Measurements from ENCODE around the gene TAS2R39. TPM values are rescaled to one million over a fixed set of nuclear protein-coding genes. Genes with fewer than 3 reads are reported as not detected.
"Not testable (repeated sequence)": the region's sequence is repeated elsewhere in the genome, so short reads cannot be mapped to it uniquely, and the experiment has no call there.

Gene TAS2R39
- total RNA-seq (2014; rRNA removed; shearing (Covaris generic)) = not detected in 2 replicates

GRCh38 chr7:143183024-143183423 is at the start of gene TAS2R39:
TAS2R39 (plus strand) TSS chr7:143183419; CDS start chr7:143183419, 0 bp downstream.
- DNase-seq (ENCODE audit: low spot score) = no peak
- in situ Hi-C loops (cut with HindIII; ENCODE audit: low sequenced_read_pairs) = no loop called here

- DNase-seq (ENCODE audit: low spot score) = no peak
- in situ Hi-C loops (cut with HindIII; ENCODE audit: low sequenced_read_pairs) = no loop called here
Observed at GRCh38 chr7:143147070-143147469, 36.1 kb upstream of the TAS2R39 start.

- no peak for DNase-seq (ENCODE audit: low spot score)
- in situ Hi-C loops (cut with HindIII; ENCODE audit: low sequenced_read_pairs) = no loop called here
Observed at GRCh38 chr7:143148050-143148449, 35.2 kb upstream of the TAS2R39 start.

GRCh38 chr7:143148651-143149050 is 34.6 kb upstream of the TAS2R39 start:
- DNase-seq (ENCODE audit: low spot score) = no peak
- in situ Hi-C loops (cut with HindIII; ENCODE audit: low sequenced_read_pairs) = no loop called here

- DNase-seq (ENCODE audit: low spot score); in situ Hi-C loops (cut with HindIII; ENCODE audit: low sequenced_read_pairs): not testable (repeated sequence)
Observed at GRCh38 chr7:143150696-143151095, 32.5 kb upstream of the TAS2R39 start.

GRCh38 chr7:143158617-143159016 is 24.6 kb upstream of the TAS2R39 start:
- in situ Hi-C loops (cut with HindIII; ENCODE audit: low sequenced_read_pairs); DNase-seq (ENCODE audit: low spot score): not testable (repeated sequence)

- DNase-seq (ENCODE audit: low spot score) = no peak
- in situ Hi-C loops (cut with HindIII; ENCODE audit: low sequenced_read_pairs) = no loop called here
Observed at GRCh38 chr7:143171697-143172096, 11.5 kb upstream of the TAS2R39 start.

- no peak for DNase-seq (ENCODE audit: low spot score)
- in situ Hi-C loops (cut with HindIII; ENCODE audit: low sequenced_read_pairs) = no loop called here
Observed at GRCh38 chr7:143172354-143172753, 10.9 kb upstream of the TAS2R39 start.

GRCh38 chr7:143176128-143176527 is 7.1 kb upstream of the TAS2R39 start:
- in situ Hi-C loops (cut with HindIII; ENCODE audit: low sequenced_read_pairs) = no loop called here
- no peak for DNase-seq (ENCODE audit: low spot score)

- in situ Hi-C loops (cut with HindIII; ENCODE audit: low sequenced_read_pairs) = no loop called here
- no peak for DNase-seq (ENCODE audit: low spot score)
Observed at GRCh38 chr7:143177374-143178119, 5.7 kb upstream of the TAS2R39 start.

GRCh38 chr7:143180771-143181170 is 2.4 kb upstream of the TAS2R39 start:
- in situ Hi-C loops (cut with HindIII; ENCODE audit: low sequenced_read_pairs); DNase-seq (ENCODE audit: low spot score): not testable (repeated sequence)

- no peak for DNase-seq (ENCODE audit: low spot score)
- in situ Hi-C loops (cut with HindIII; ENCODE audit: low sequenced_read_pairs) = no loop called here
Observed at GRCh38 chr7:143181349-143181748, 1.9 kb upstream of the TAS2R39 start.

- DNase-seq (ENCODE audit: low spot score) = no peak
- in situ Hi-C loops (cut with HindIII; ENCODE audit: low sequenced_read_pairs) = no loop called here
Observed at GRCh38 chr7:143185551-143185950, 2.3 kb downstream of the TAS2R39 start.

- in situ Hi-C loops (cut with HindIII; ENCODE audit: low sequenced_read_pairs) = no loop called here
- DNase-seq (ENCODE audit: low spot score) = no peak
Observed at GRCh38 chr7:143188994-143189393, 5.8 kb downstream of the TAS2R39 start.

GRCh38 chr7:143193880-143194279 is 10.7 kb downstream of the TAS2R39 start:
- DNase-seq (ENCODE audit: low spot score) = no peak
- in situ Hi-C loops (cut with HindIII; ENCODE audit: low sequenced_read_pairs) = no loop called here

GRCh38 chr7:143199040-143199439 is 15.8 kb downstream of the TAS2R39 start:
- DNase-seq (ENCODE audit: low spot score) = no peak
- in situ Hi-C loops (cut with HindIII; ENCODE audit: low sequenced_read_pairs) = no loop called here

GRCh38 chr7:143202161-143202560 is 18.9 kb downstream of the TAS2R39 start:
- in situ Hi-C loops (cut with HindIII; ENCODE audit: low sequenced_read_pairs) = loop anchor here (25.0 kb wide), 2 partner anchors 190 to 340 kb away; partner anchors contain the start of gene EPHB6
- no peak for DNase-seq (ENCODE audit: low spot score)

GRCh38 chr7:143203386-143203785 is 20.2 kb downstream of the TAS2R39 start:
- in situ Hi-C loops (cut with HindIII; ENCODE audit: low sequenced_read_pairs) = loop anchor here (25.0 kb wide), 2 partner anchors 191 to 341 kb away; partner anchors contain the start of gene EPHB6
- DNase-seq (ENCODE audit: low spot score) = no peak

GRCh38 chr7:143205560-143206293 is 22.5 kb downstream of the TAS2R39 start:
- DNase-seq (ENCODE audit: low spot score) = no peak
- in situ Hi-C loops (cut with HindIII; ENCODE audit: low sequenced_read_pairs) = loop anchor here (25.0 kb wide), 2 partner anchors 193 to 343 kb away; partner anchors contain the start of gene EPHB6

GRCh38 chr7:143210541-143210940 is 27.3 kb downstream of the TAS2R39 start:
- in situ Hi-C loops (cut with HindIII; ENCODE audit: low sequenced_read_pairs) = loop anchor here (25.0 kb wide), 2 partner anchors 198 to 348 kb away; partner anchors contain the start of gene EPHB6
- no peak for DNase-seq (ENCODE audit: low spot score)
